G401 (cell line): ENCODE results near the gene LINGO3. TPM values are rescaled to one million over a fixed set of nuclear protein-coding genes. Genes with fewer than 3 reads are reported as not detected.
"Not testable (repeated sequence)": the region's sequence is repeated elsewhere in the genome, so short reads cannot be mapped to it uniquely, and the experiment has no call there.

ENCODE experiments used
- DNase-seq: peaks from one replicate; pipeline ENCODE4 v3.0.0-alpha.2; 2015; ENCODE audit warnings: low spot score
- in situ Hi-C: cut with HindIII; loops from 2 replicates; pipeline ENCODE4 v1.10.0; 2016; ENCODE audit warnings: low sequenced_read_pairs, mixed read lengths
- total RNA-seq: library from RNA; depleted of rRNA; stranded (reverse); fragments of >200 nt; shearing (Covaris generic); gene quantifications from 2 replicates; pipeline ENCODE4 v1.2.3, GENCODE V29; 2014; rRNA removed

The LINGO3 gene
- not detected in 2 replicates for total RNA-seq

GRCh38 chr19:2308114-2308556, at the start of gene LINGO3:
LINGO3 (minus strand) TSS chr19:2308154; CDS start chr19:2291776, 16,378 bp downstream.
- in situ Hi-C loops: no loop called here
- DNase-seq: no peak

GRCh38 chr19:2356036-2356646, 48.2 kb upstream of the LINGO3 start:
- peak; percentile 50 for DNase-seq
- in situ Hi-C loops: no loop called here

GRCh38 chr19:2355168-2356035, 47.4 kb upstream of the LINGO3 start:
- DNase-seq: peak; percentile 64
- in situ Hi-C loops: no loop called here

GRCh38 chr19:2354670-2355069, 46.7 kb upstream of the LINGO3 start:
- in situ Hi-C loops: no loop called here
- peak; percentile 64 for DNase-seq

GRCh38 chr19:2353887-2354592, 46.1 kb upstream of the LINGO3 start:
- in situ Hi-C loops: no loop called here
- no peak for DNase-seq

GRCh38 chr19:2353159-2353886, 45.4 kb upstream of the LINGO3 start:
- no peak for DNase-seq
- in situ Hi-C loops: no loop called here

GRCh38 chr19:2352121-2352520, 44.2 kb upstream of the LINGO3 start:
- in situ Hi-C loops: no loop called here
- DNase-seq: no peak

- no peak for DNase-seq
- in situ Hi-C loops: no loop called here
These were observed 43.6 kb upstream of the LINGO3 start for GRCh38 chr19:2351591-2351990.

- in situ Hi-C loops: no loop called here
- no peak for DNase-seq
These were observed 42.7 kb upstream of the LINGO3 start for GRCh38 chr19:2350656-2351055.

- in situ Hi-C loops, DNase-seq: not testable (repeated sequence)
These were observed 41.9 kb upstream of the LINGO3 start for GRCh38 chr19:2349818-2350217.

GRCh38 chr19:2345794-2346663, 38.1 kb upstream of the LINGO3 start:
- no peak for DNase-seq
- in situ Hi-C loops: no loop called here

GRCh38 chr19:2345076-2345475, 37.1 kb upstream of the LINGO3 start:
- in situ Hi-C loops: no loop called here
- DNase-seq: no peak

GRCh38 chr19:2344381-2344870, 36.5 kb upstream of the LINGO3 start:
- no peak for DNase-seq
- in situ Hi-C loops: no loop called here

GRCh38 chr19:2343289-2343982, 35.5 kb upstream of the LINGO3 start:
- in situ Hi-C loops: no loop called here
- DNase-seq: no peak

- in situ Hi-C loops: no loop called here
- DNase-seq: no peak
These were observed 34.8 kb upstream of the LINGO3 start for GRCh38 chr19:2342656-2343288.

GRCh38 chr19:2341982-2342381, 34.0 kb upstream of the LINGO3 start:
- DNase-seq: no peak

GRCh38 chr19:2341244-2341751, 33.3 kb upstream of the LINGO3 start:
- in situ Hi-C loops: no loop called here
- DNase-seq: peak; percentile 66

More at GRCh38 chr19:2341982-2342381, 34.0 kb upstream of the LINGO3 start:
- in situ Hi-C loops: no loop called here
